Lower lobe of right lung (tissue), 2 donors: ENCODE data around the gene SMURF1. TPM values are rescaled to one million over a fixed set of nuclear protein-coding genes. Genes with fewer than 3 reads are reported as not detected.

Source experiments
- ATAC-seq, 2 donors: fragments of 200-7000 bp; cut with Tn5 transposase; one replicate each; pipeline ENCODE4 v1.9.1; 2020 to 2022; ENCODE audit warnings: mild to moderate bottlenecking in 2 of 2, moderate library complexity in 2 of 2
- DNase-seq: peaks from one replicate; pipeline ENCODE4 v3.0.0-alpha.2; 2020
- H3K27ac ChIP-seq: fragments of 200-600 bp; one replicate; pipeline ENCODE4 v1.8.0; 2022
- H3K27me3 ChIP-seq: fragments of 200-600 bp; one replicate; pipeline ENCODE4 v1.8.0; 2022; ENCODE audit warnings: low read depth
- H3K36me3 ChIP-seq: fragments of 200-600 bp; one replicate; pipeline ENCODE4 v1.8.0; 2022; ENCODE audit warnings: mild to moderate bottlenecking
- H3K4me1 ChIP-seq: fragments of 200-600 bp; one replicate; pipeline ENCODE4 v1.8.0; 2022
- H3K4me3 ChIP-seq: fragments of 200-600 bp; one replicate; pipeline ENCODE4 v1.8.0; 2022; ENCODE audit warnings: mild to moderate bottlenecking
- H3K9me3 ChIP-seq: fragments of 200-600 bp; one replicate; pipeline ENCODE4 v1.8.0; 2022
- intact Hi-C: fragments of 100-400 bp; cut with DNase I; formaldehyde crosslinking; loops from one replicate; pipeline ENCODE4 v1.11.0; 2022
- total RNA-seq: library from RNA; stranded (reverse); fragmentation: NEBNext Ultra II Directional; extraction: Animal tissue kit (Norgen Biotek cat#: 25700); gene quantifications from one replicate; pipeline ENCODE4 v1.2.1, GENCODE V29; 2021
- TF ChIP-seq, protein P1 (sequence below): fragments of 200-600 bp; IDR thresholded peaks from one replicate; pipeline ENCODE4 v1.8.0; 2022; ENCODE audit warnings: antibody characterized with exemption, mild to moderate bottlenecking
- donor health status: DM: no; HTN: yes; CAD: no; lungs with severe emphysema.

The SMURF1 gene
- total RNA-seq, 1 donor from 2014 or later: 32.0 TPM

DNA sequence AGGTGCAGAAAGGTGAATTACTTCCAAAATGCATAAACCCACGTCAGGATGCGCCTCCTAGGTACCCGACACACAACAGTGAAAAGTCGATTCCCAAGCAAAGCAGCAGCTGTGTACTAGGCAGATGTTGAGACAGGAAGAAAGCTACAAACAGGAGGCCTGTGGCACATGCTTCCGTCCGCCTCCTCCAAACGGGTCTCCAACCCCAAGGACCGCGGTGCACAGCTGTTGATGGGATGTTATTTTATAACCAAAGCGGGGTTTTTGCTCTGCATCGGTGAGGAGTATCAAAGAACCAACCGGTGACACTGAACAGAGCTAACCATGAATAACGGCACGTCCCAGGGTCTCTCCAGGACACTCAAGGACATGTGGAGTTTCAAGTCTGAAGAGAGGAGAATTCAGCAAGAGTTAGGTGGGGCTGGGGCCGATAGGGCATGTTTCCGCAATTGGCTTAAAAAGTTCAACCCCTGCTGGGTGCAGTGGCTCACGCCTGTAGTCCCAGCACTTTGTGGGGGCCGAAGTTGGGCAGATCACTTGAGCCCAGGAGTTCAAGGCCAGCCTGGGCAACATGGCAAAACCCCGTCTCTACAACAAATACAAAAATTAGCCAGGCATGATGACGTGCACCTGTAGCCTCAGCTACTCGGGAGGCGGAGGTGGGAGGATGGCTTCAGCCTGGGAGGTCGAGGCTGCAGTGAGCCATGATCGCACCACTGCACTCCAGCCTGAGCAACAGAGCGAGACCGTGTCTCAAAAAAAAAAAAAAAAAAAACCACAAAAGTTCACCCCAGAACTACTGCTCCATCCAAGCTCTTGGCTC is 108.0 kb downstream of the SMURF1 start:
- no peaks in the 10 kb centered on the region for H3K9me3 ChIP-seq
- DNase-seq: no peak
- H3K4me1 ChIP-seq: peaks cover 6% of the 10 kb centered on the region
- H3K36me3 ChIP-seq: peaks cover 100% of the 10 kb centered on the region
- intact Hi-C loops: no loop called here
- TF ChIP-seq, protein P1, sequence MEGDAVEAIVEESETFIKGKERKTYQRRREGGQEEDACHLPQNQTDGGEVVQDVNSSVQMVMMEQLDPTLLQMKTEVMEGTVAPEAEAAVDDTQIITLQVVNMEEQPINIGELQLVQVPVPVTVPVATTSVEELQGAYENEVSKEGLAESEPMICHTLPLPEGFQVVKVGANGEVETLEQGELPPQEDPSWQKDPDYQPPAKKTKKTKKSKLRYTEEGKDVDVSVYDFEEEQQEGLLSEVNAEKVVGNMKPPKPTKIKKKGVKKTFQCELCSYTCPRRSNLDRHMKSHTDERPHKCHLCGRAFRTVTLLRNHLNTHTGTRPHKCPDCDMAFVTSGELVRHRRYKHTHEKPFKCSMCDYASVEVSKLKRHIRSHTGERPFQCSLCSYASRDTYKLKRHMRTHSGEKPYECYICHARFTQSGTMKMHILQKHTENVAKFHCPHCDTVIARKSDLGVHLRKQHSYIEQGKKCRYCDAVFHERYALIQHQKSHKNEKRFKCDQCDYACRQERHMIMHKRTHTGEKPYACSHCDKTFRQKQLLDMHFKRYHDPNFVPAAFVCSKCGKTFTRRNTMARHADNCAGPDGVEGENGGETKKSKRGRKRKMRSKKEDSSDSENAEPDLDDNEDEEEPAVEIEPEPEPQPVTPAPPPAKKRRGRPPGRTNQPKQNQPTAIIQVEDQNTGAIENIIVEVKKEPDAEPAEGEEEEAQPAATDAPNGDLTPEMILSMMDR: no peak
- no peaks in the 10 kb centered on the region for H3K27me3 ChIP-seq
- H3K27ac ChIP-seq: no peak overlapping the region
- no peak overlapping the region for H3K4me3 ChIP-seq
- no peak for ATAC-seq

DNA sequence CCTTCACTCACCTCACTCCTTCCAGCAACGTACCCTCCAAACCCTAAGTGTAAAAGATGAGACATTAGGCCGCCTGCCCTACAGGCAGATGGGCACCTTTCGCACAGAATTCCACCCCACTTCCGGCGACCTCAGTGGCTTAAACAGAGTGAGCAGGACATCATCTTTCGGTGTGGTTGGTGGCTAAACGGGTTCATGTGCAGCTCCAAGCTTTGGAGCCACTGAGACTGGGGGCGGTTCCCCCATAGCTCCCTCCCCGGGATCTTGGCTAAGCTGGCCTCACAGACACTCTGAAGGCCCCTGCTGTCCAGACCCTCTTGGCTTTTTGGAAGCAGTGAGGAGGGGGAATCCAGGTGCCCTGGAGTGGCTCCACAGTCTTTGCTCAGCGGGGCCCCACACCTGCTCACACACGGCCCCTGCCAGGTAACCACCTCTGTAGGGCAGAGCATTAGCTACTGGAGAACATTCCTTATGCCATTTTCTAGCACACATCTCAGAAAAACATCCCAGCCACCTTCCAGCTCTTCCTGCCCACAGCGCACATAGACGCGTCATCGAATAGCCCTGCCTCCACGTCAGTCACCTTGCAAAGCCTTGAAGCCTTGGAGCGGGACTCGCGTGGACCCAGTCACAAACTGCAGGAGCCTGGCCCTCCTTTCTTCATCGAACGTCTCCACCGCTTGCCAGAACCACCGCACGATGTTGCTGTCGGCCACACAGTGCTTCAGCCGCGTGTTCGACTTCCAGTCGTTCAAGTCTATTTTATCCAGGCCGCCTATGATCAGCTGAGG is 108.8 kb downstream of the SMURF1 start:
- H3K36me3 ChIP-seq: peaks cover 100% of the 10 kb centered on the region
- H3K4me1 ChIP-seq: no peaks in the 10 kb centered on the region
- intact Hi-C loops: no loop called here
- no peak for ATAC-seq
- TF ChIP-seq, protein P1: no peak
- no peaks in the 10 kb centered on the region for H3K27me3 ChIP-seq
- H3K9me3 ChIP-seq: peaks cover under 1% of the 10 kb centered on the region
- H3K27ac ChIP-seq: no peak overlapping the region
- H3K4me3 ChIP-seq: no peak overlapping the region
- no peak for DNase-seq

GRCh38 chr7:99033765-99034164 is 110.1 kb downstream of the SMURF1 start:
- peaks cover 100% of the 10 kb centered on the region for H3K36me3 ChIP-seq
- no peak overlapping the region for H3K4me3 ChIP-seq
- intact Hi-C loops: no loop called here
- ATAC-seq (no peak), DNase-seq (no peak)
- TF ChIP-seq, protein P1: no peak
- H3K27ac ChIP-seq: no peak overlapping the region
- H3K4me1 ChIP-seq: no peaks in the 10 kb centered on the region
- no peaks in the 10 kb centered on the region for H3K27me3 ChIP-seq
- H3K9me3 ChIP-seq: peaks cover 3% of the 10 kb centered on the region

DNA sequence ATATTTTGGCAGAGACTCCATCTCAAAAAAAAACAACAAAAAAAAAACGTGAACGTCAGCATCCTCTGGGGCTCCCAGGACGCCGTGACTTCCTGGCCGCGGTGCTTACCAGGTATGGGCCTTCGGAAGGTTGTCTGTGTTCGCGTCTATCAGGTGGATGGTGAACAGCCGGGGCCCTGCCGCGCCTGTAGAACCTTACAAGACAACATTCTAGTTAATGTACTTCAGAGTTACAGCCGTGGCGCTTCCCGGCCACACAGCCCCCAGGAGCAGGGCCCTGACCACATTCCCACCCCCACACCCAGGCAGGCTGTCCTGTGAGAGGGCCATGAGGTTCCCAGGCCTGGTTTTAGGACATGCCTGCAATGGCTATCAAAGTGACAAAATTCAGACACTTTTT is 111.0 kb downstream of the SMURF1 start:
- Histone ChIP-seq H3K4me3 (no peak overlapping the region), H3K4me1 (no peaks in the 10 kb centered on the region), H3K27ac (no peak overlapping the region), H3K36me3 (peaks cover 100% of the 10 kb centered on the region), H3K27me3 (no peaks in the 10 kb centered on the region), H3K9me3 (peaks cover 3% of the 10 kb centered on the region)
- ATAC-seq (no peak), DNase-seq (no peak)
- intact Hi-C loops: no loop called here
- TF ChIP-seq, protein P1: no peak

- intact Hi-C loops: no loop called here
- H3K36me3 ChIP-seq: peaks cover 90% of the 10 kb centered on the region
- no peak for DNase-seq
Measured at GRCh38 chr7:99031496-99031895, 112.4 kb downstream of the SMURF1 start.

More at GRCh38 chr7:99031496-99031895, 112.4 kb downstream of the SMURF1 start:
- Histone ChIP-seq H3K9me3 (peaks cover 3% of the 10 kb centered on the region), H3K4me1 (no peaks in the 10 kb centered on the region), H3K27me3 (no peaks in the 10 kb centered on the region), H3K27ac (peak overlapping the region; percentile 36), H3K4me3 (no peak overlapping the region)
- TF ChIP-seq, protein P1: no peak
- ATAC-seq: no peak
